Measurements from ENCODE around the gene TMEM161B. TPM values are rescaled to one million over a fixed set of nuclear protein-coding genes. Genes with fewer than 3 reads are reported as not detected.

The TMEM161B gene
- total RNA-seq, 1 donor from 2014 or later = 9.5 TPM

GRCh38 chr5:88263349-88263748, 5.3 kb downstream of the TMEM161B start:
- no peak overlapping the region for H3K4me3 ChIP-seq (ENCODE audit: low read depth, low read length)
- DNase-seq (ENCODE audit: low read depth) = no peak
- no peak for TF ChIP-seq CTCF (conservative IDR thresholded peaks at IDR 0.05; ENCODE audit: low read depth, low read length)

GRCh38 chr5:88262116-88262515, 6.5 kb downstream of the TMEM161B start:
- TF ChIP-seq CTCF (conservative IDR thresholded peaks at IDR 0.05; ENCODE audit: low read depth, low read length) = no peak
- no peak overlapping the region for H3K4me3 ChIP-seq (ENCODE audit: low read depth, low read length)
- no peak for DNase-seq (ENCODE audit: low read depth)

GRCh38 chr5:88258636-88259035, 10.0 kb downstream of the TMEM161B start:
- no peak overlapping the region for H3K4me3 ChIP-seq (ENCODE audit: low read depth, low read length)
- no peak for DNase-seq (ENCODE audit: low read depth)
- no peak for TF ChIP-seq CTCF (conservative IDR thresholded peaks at IDR 0.05; ENCODE audit: low read depth, low read length)

GRCh38 chr5:88256872-88257271, 11.8 kb downstream of the TMEM161B start:
- no peak overlapping the region for H3K4me3 ChIP-seq (ENCODE audit: low read depth, low read length)
- no peak for DNase-seq (ENCODE audit: low read depth)
- no peak for TF ChIP-seq CTCF (conservative IDR thresholded peaks at IDR 0.05; ENCODE audit: low read depth, low read length)

GRCh38 chr5:88256037-88256436, 12.6 kb downstream of the TMEM161B start:
- no peak for DNase-seq (ENCODE audit: low read depth)
- H3K4me3 ChIP-seq (ENCODE audit: low read depth, low read length) = no peak overlapping the region
- no peak for TF ChIP-seq CTCF (conservative IDR thresholded peaks at IDR 0.05; ENCODE audit: low read depth, low read length)

GRCh38 chr5:88254320-88254719, 14.3 kb downstream of the TMEM161B start:
- H3K4me3 ChIP-seq (ENCODE audit: low read depth, low read length) = no peak overlapping the region
- TF ChIP-seq CTCF (conservative IDR thresholded peaks at IDR 0.05; ENCODE audit: low read depth, low read length) = no peak
- DNase-seq (ENCODE audit: low read depth) = no peak

- no peak for DNase-seq (ENCODE audit: low read depth)
- TF ChIP-seq CTCF (conservative IDR thresholded peaks at IDR 0.05; ENCODE audit: low read depth, low read length) = no peak
- H3K4me3 ChIP-seq (ENCODE audit: low read depth, low read length) = no peak overlapping the region
Measured at GRCh38 chr5:88251048-88251711, 17.5 kb downstream of the TMEM161B start.
